Effector memory CD8-positive, alpha-beta T cell (primary cell): ENCODE measurements around the gene POPDC3.
A peak's percentile ranks its signal among the peaks of the same experiment; 100 is the strongest.

Experiments used
- ATAC-seq: fragments of 150-1000 bp; cut with Tn5 transposase; replicated peaks from 2 replicates; pipeline ENCODE4 v1.10.0; 2021; ENCODE audit warnings: mild to moderate bottlenecking, moderate library complexity
- DNase-seq, 3 experiments: peaks; one replicate each; pipeline ENCODE4 v3.0.0; 2021
- H3K27ac Mint-ChIP-seq, 2 donors: one replicate each; pipeline ENCODE4 v1.8.0; 2022; ENCODE audit warnings: mild to moderate bottlenecking in 2 of 2, mixed read lengths in 2 of 2, moderate library complexity in 2 of 2
- H3K27me3 Mint-ChIP-seq, 2 donors: one replicate each; pipeline ENCODE4 v1.8.0; 2022; ENCODE audit warnings: mixed read lengths in 2 of 2
- H3K36me3 Mint-ChIP-seq: one replicate; pipeline ENCODE4 v1.8.0; 2022; ENCODE audit warnings: mild to moderate bottlenecking, moderate library complexity, mixed read lengths; ENCODE audit not compliant: insufficient read depth
- H3K4me1 Mint-ChIP-seq, 2 donors: one replicate each; pipeline ENCODE4 v1.8.0; 2022; ENCODE audit warnings: low read depth in 2 of 2, mixed read lengths in 2 of 2
- H3K4me3 Mint-ChIP-seq, 2 donors: one replicate each; pipeline ENCODE4 v1.8.0; 2022; ENCODE audit warnings: mild to moderate bottlenecking in 2 of 2, mixed read lengths in 2 of 2, moderate library complexity in 2 of 2
- H3K9me3 Mint-ChIP-seq, 2 donors: one replicate each; pipeline ENCODE4 v1.8.0; 2022; ENCODE audit warnings: mixed read lengths in 2 of 2

POPDC3 gene

DNA sequence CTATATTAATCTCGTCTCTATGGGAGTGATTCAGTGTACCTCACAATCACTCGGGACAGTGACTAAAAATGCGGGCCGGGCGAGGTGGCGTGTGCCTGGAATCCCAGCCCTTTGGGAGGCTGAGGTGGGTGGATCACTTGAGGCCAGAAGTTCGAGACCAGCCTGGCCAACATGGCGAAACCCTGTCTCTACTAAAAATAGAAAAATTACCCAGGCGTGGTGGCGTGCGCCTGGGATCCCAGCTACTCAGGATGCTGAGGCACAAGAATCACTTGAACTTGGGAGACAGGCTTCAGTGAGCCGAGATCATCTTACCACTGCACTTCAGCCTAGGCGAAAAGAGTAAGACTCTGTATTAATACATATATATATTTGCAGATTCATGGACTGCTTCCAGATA, 17.4 kb downstream of the POPDC3 start:
- ATAC-seq (no peak), DNase-seq (no peak)
- H3K36me3 Mint-ChIP-seq: no peaks in the 10 kb centered on the region
- no peaks in the 10 kb centered on the region for H3K4me1 Mint-ChIP-seq
- H3K27me3 Mint-ChIP-seq: peaks cover 13 to 20% of the 10 kb centered on the region in 2 donors
- H3K9me3 Mint-ChIP-seq: no peaks in the 10 kb centered on the region
- H3K4me3 Mint-ChIP-seq: no peak overlapping the region
- H3K27ac Mint-ChIP-seq: no peak overlapping the region

DNA sequence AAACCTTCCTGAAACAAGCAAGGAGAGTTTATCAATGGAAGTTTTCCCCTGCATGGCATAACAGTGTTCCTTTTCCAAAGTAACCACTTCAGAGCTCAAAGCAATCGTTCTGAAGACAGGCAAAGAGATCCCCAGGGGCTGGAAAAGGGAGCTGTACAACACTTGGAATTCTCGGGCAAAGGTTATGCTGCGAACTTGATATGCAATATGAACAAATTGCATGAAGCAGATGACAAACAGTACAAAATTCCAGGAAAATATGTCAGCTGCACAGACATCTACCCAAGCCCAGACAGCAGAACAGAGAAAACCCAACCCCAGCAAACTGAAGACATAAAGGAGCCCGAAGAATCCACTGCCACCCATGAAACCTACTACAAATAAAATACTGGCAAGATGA, 18.4 kb downstream of the POPDC3 start:
- ATAC-seq (no peak), DNase-seq (no peak)
- Mint-ChIP-seq H3K36me3 (no peaks in the 10 kb centered on the region), H3K27ac (no peak overlapping the region), H3K9me3 (no peaks in the 10 kb centered on the region), H3K27me3 (peaks cover 13% of the 10 kb centered on the region in 2 donors), H3K4me1 (no peaks in the 10 kb centered on the region), H3K4me3 (no peak overlapping the region)

- Mint-ChIP-seq H3K27me3 (peaks cover 0 to 7% of the 10 kb centered on the region in 2 donors), H3K9me3 (no peaks in the 10 kb centered on the region), H3K4me3 (no peak overlapping the region), H3K36me3 (no peaks in the 10 kb centered on the region), H3K27ac (no peak overlapping the region), H3K4me1 (no peaks in the 10 kb centered on the region)
- no peak for ATAC-seq
- no peak for DNase-seq
Measured at GRCh38 chr6:105153676-105154075, 26.1 kb downstream of the POPDC3 start.

- Mint-ChIP-seq H3K36me3 (no peaks in the 10 kb centered on the region), H3K27ac (no peak overlapping the region), H3K4me3 (no peak overlapping the region), H3K4me1 (no peaks in the 10 kb centered on the region), H3K27me3 (peaks cover 0 to 7% of the 10 kb centered on the region in 2 donors), H3K9me3 (no peaks in the 10 kb centered on the region)
- ATAC-seq (no peak), DNase-seq (no peak)
Measured at GRCh38 chr6:105152880-105153279, 26.9 kb downstream of the POPDC3 start.

DNA sequence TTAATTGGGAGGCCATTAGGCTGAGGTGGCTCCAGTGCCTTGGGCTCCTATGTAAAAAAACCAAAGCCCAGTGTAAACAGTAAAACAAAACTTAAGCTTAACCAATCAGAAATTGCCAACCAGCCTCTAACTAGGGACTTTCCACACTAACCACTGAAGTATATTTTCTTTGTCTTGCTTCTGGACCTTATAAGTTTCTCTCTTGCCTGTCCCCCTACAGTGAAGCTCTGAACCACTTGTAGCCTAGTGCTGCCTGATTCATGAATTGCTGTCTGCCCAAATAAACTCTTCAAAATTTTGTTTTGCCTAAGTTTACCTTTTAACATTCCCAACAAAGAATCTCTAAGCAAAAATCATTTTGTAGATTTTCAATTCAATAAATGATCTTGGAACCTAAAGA, 28.2 kb downstream of the POPDC3 start:
- Mint-ChIP-seq H3K4me3 (no peak overlapping the region), H3K27me3 (peaks cover 0 to 7% of the 10 kb centered on the region in 2 donors), H3K9me3 (no peaks in the 10 kb centered on the region), H3K27ac (no peak overlapping the region), H3K36me3 (no peaks in the 10 kb centered on the region), H3K4me1 (no peaks in the 10 kb centered on the region)
- DNase-seq (no peak), ATAC-seq (no peak)

DNA sequence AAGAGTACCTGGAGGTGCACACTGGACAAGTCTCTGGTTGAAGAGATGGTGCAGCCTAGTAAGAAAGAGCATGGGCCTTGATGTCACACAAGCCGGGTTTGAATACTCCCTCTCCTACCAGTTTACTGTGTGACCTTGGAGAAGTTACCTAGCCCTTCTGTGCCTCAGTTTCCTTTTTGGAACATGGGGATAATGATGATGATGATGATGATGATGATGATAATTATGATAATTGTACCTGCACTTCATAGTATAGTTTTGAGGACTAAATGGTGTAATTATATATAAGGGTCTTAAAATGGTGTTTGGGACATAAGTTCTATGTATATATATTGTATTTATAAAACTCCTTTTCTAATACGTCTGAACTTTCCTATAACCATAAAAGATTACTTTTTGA, 41.7 kb downstream of the POPDC3 start:
- Mint-ChIP-seq H3K36me3 (no peaks in the 10 kb centered on the region), H3K4me1 (peaks cover 0 to 4% of the 10 kb centered on the region in 2 donors), H3K27ac (no peak overlapping the region), H3K9me3 (no peaks in the 10 kb centered on the region), H3K4me3 (peak overlapping the region in 1 of 2 donors; percentile 10), H3K27me3 (peaks cover 72 to 75% of the 10 kb centered on the region in 2 donors)
- DNase-seq: no peak
- no peak for ATAC-seq

GRCh38 chr6:105137388-105137787, 42.4 kb downstream of the POPDC3 start:
- Mint-ChIP-seq H3K36me3 (no peaks in the 10 kb centered on the region), H3K27ac (no peak overlapping the region), H3K27me3 (peaks cover 70 to 71% of the 10 kb centered on the region in 2 donors), H3K4me3 (peak overlapping the region; percentile 53 to 65), H3K9me3 (no peaks in the 10 kb centered on the region), H3K4me1 (peaks cover 0 to 4% of the 10 kb centered on the region in 2 donors)
- ATAC-seq: no peak
- no peak for DNase-seq

DNA sequence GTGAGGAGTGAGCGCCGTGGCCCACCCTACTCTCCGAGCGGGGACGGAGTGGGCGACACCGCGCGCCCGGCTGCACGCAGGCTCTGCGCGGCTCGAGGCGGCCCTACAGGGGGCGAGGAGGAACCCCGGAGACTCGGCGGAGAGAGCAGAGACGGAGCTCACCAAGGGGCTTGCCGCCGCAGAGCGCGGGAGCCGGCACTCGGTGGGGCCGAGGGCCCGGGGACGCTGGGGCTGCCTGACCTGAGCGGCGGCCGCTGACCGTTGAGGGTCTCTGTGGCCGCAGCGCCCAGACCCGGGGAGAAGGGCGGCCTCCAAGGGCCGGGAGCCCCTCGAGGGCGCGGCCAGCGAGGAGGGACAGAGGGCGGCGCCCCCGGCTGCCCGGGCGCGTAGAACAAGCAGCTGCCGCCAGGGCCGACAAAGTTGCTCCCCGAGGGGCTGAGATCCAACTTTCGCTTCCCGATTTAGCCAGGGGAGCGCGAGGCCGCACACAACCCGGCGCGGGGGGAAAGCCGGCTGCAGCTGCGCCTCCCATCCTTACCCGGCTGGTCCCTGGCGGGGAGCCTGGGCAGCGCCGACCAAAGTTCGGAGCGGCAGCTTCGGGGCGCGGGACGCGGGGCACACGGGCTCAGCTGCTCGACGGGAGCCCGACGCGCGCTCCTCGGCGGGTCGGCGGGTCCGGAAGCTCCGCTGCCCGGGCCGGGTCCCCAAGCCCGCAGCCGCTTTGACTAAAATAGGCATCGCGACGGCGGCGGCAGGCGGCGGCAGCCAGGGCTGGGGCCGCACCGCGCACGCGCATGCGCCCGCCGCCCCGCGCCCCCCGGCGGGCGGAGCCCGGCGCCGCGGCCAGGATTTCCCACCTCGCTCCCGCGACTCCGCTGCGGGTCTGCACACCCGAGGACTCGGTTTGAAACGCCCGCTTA, 43.1 kb downstream of the POPDC3 start:
- peak; percentile 64 for ATAC-seq
- Mint-ChIP-seq H3K36me3 (no peaks in the 10 kb centered on the region), H3K4me1 (peaks cover 0 to 4% of the 10 kb centered on the region in 2 donors), H3K9me3 (no peaks in the 10 kb centered on the region), H3K4me3 (peak overlapping the region; percentile 65 to 70), H3K27me3 (peaks cover 68 to 71% of the 10 kb centered on the region in 2 donors), H3K27ac (no peak overlapping the region)
- peak in 2 of 3 experiments; percentile 5 to 6 for DNase-seq

DNA sequence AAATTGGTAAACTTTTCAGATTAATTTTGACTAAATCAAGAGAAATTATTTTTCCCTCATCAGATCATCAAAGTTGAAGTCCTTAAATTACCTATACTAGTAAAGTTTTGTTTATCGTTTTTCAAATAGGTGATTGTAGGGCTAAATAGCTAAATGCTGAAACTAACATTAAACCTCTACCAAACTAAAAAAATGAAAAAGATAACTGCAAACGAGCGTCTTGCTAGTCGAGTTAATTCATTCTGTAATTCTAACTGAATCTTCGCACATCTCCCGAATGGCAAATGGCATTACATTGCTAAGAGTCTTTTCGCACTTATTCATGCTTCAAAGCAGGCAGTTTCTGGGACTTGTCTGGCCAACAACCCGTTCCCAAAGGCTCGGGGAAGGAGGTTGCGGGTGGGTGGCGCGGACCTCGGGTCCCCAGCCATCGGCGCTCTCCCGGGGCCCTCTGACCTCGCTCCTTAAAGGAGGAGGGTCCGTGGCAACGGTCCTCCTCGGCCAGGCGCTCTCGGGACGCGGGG, 43.8 kb downstream of the POPDC3 start:
- Mint-ChIP-seq H3K27ac (no peak overlapping the region), H3K4me1 (peaks cover 0 to 4% of the 10 kb centered on the region in 2 donors), H3K27me3 (peaks cover 62 to 66% of the 10 kb centered on the region in 2 donors), H3K9me3 (no peaks in the 10 kb centered on the region), H3K36me3 (no peaks in the 10 kb centered on the region), H3K4me3 (peak overlapping the region; percentile 65 to 70)
- DNase-seq (no peak), ATAC-seq (no peak)

- no peak overlapping the region for H3K4me3 Mint-ChIP-seq
- H3K27me3 Mint-ChIP-seq: peaks cover 54 to 57% of the 10 kb centered on the region in 2 donors
- no peaks in the 10 kb centered on the region for H3K36me3 Mint-ChIP-seq
- DNase-seq (no peak), ATAC-seq (no peak)
- H3K27ac Mint-ChIP-seq: no peak overlapping the region
- peaks cover 0 to 4% of the 10 kb centered on the region in 2 donors for H3K4me1 Mint-ChIP-seq
- no peaks in the 10 kb centered on the region for H3K9me3 Mint-ChIP-seq
Measured at GRCh38 chr6:105135056-105135455, 44.8 kb downstream of the POPDC3 start.

DNA sequence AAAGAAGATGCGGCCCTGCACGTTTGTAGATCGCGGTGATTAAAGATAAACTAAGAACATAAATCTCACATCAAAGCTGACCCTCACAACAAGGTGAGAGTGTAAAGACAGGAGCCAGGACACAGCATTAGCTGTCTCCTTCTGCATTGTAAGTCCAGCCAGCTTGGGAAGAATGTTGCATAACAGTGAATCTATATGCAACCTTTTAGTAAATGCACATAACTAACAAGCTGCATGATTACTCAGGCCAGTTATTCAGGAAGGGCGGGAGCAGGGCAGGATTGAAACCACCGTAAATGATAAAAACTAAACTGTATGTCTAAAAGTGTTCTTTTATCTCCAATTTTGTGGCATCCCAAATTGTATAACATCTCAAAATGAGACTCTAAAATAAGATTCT, 57.1 kb downstream of the POPDC3 start:
- Mint-ChIP-seq H3K9me3 (no peaks in the 10 kb centered on the region), H3K27ac (peak overlapping the region in 1 of 2 donors; percentile 28), H3K4me3 (no peak overlapping the region), H3K4me1 (no peaks in the 10 kb centered on the region), H3K36me3 (no peaks in the 10 kb centered on the region), H3K27me3 (peaks cover 16 to 46% of the 10 kb centered on the region in 2 donors)
- no peak for DNase-seq
- no peak for ATAC-seq

GRCh38 chr6:105121981-105122380, 57.8 kb downstream of the POPDC3 start:
- Mint-ChIP-seq H3K27me3 (peaks cover 24 to 46% of the 10 kb centered on the region in 2 donors), H3K36me3 (no peaks in the 10 kb centered on the region), H3K9me3 (no peaks in the 10 kb centered on the region), H3K4me1 (no peaks in the 10 kb centered on the region), H3K4me3 (no peak overlapping the region), H3K27ac (peak overlapping the region in 1 of 2 donors; percentile 28)
- DNase-seq (no peak), ATAC-seq (no peak)

GRCh38 chr6:105120570-105120969, 59.2 kb downstream of the POPDC3 start:
- Mint-ChIP-seq H3K27ac (no peak overlapping the region), H3K36me3 (no peaks in the 10 kb centered on the region), H3K4me1 (no peaks in the 10 kb centered on the region), H3K9me3 (no peaks in the 10 kb centered on the region), H3K27me3 (peaks cover 30 to 54% of the 10 kb centered on the region in 2 donors), H3K4me3 (no peak overlapping the region)
- ATAC-seq (no peak), DNase-seq (no peak)

DNA sequence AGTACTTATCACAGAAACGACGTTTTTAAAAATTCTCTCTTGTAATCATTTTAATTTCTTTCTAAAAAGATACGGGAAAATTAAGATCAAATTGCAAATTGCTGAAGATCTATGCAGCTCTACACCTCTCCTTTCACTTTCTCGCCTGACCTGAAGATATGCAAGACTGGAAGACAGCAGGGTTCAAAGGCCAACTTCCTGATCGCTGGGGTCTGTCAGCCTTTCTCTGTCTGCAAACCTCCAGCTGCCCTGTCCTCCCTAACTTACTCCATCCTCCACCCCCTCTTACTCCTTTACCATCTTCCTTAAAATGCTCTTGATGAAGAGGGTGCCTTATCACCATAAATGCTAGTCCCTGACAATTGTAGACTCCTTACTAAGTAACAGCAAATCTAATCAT, 63.7 kb downstream of the POPDC3 start:
- Mint-ChIP-seq H3K4me1 (no peaks in the 10 kb centered on the region), H3K36me3 (no peaks in the 10 kb centered on the region), H3K27me3 (peaks cover 16 to 36% of the 10 kb centered on the region in 2 donors), H3K27ac (no peak overlapping the region), H3K4me3 (no peak overlapping the region), H3K9me3 (no peaks in the 10 kb centered on the region)
- ATAC-seq: no peak
- DNase-seq: no peak
